C4-2B (cell line): ENCODE measurements around the gene GSG1L2.

Experiments
- CTCF ChIP-seq: fragments of 450-650 bp; conservative IDR thresholded peaks from 2 replicates; pipeline ENCODE4 v1.5.1; 2017; ENCODE audit warnings: mild to moderate bottlenecking
- ZFX ChIP-seq: fragments of 450-650 bp; IDR thresholded peaks from 2 replicates; pipeline ENCODE4 v1.6.1; 2017

- TF ChIP-seq CTCF (no peak), ZFX (no peak)
These were observed 54.9 kb downstream of the GSG1L2 start for GRCh38 chr17:9766970-9767369.
